B cell (primary cell): ENCODE measurements around the gene SLC23A3. TPM values are rescaled to one million over a fixed set of nuclear protein-coding genes. Genes with fewer than 3 reads are reported as not detected.

Experiments
- ATAC-seq: fragments of 200-7000 bp; cut with Tn5 transposase; one replicate; pipeline ENCODE4 v1.10.0; 2021; ENCODE audit warnings: low read depth, mild to moderate bottlenecking, moderate number of reproducible peaks, moderate library complexity
- CTCF ChIA-PET: fragments of 350-600 bp; sonication (Branson Sonifier 250); formaldehyde crosslinking; loops from one replicate; lab custom pipeline; 2021; ENCODE audit warnings: antibody characterized with exemption, inconsistent platforms; lab: Charles Lee
- POLR2A ChIA-PET: fragments of 350-600 bp; sonication (Branson Sonifier 250); formaldehyde crosslinking; loops from one replicate; lab custom pipeline; 2021; ENCODE audit warnings: antibody characterized with exemption; lab: Charles Lee
- DNase-seq: peaks from one replicate; pipeline ENCODE4 v3.0.0; 2013
- H2AFZ ChIP-seq: 2 replicates; pipeline ENCODE4 v1.6.1; 2012; ENCODE audit warnings: mild to moderate bottlenecking, low read depth, low read length; ENCODE audit not compliant: insufficient read depth, poor library complexity, severe bottlenecking
- H3K27ac ChIP-seq, 2 donors: 1 replicate in 1 of 2; 2 replicates in 1 of 2; pipeline ENCODE4 v1.5.1; 2012 to 2013; ENCODE audit warnings: low read length in 2 of 2, mild to moderate bottlenecking in 2 of 2, moderate library complexity in 1 of 2
- H3K27me3 ChIP-seq, 4 experiments: fragments of 200-600 bp in 1 of 4; sonication (generic) in 1 of 4; replicated peaks in 1 of 4; 1 replicate in 2 of 4; 2 replicates in 2 of 4; pipeline versions ENCODE4 v1.6.1 to v1.7.0; 2013 to 2016; ENCODE audit warnings: low read length in 3 of 4, mild to moderate bottlenecking in 2 of 4, mixed read lengths in 1 of 4, moderate library complexity in 1 of 4; ENCODE audit not compliant: insufficient read depth in 4 of 4, control insufficient read depth in 3 of 4; ENCODE audit errors: control extremely low read depth in 1 of 4
- H3K36me3 ChIP-seq, 2 experiments: replicated peaks in 1 of 2; 1 replicate in 1 of 2; 2 replicates in 1 of 2; pipeline versions ENCODE4 v1.6.1 to v1.7.1; 2013; ENCODE audit warnings: low read length in 1 of 2; ENCODE audit not compliant: insufficient read depth in 2 of 2, control insufficient read depth in 1 of 2; ENCODE audit errors: control extremely low read depth in 1 of 2, extremely low read depth in 1 of 2
- H3K4me1 ChIP-seq, 2 donors: fragments of 200-600 bp in 1 of 2; sonication (generic) in 1 of 2; 1 replicate in 1 of 2; 2 replicates in 1 of 2; pipeline versions ENCODE4 v1.5.1 to v1.6.1; 2013 to 2017; ENCODE audit warnings: low read length in 2 of 2; ENCODE audit not compliant: control insufficient read depth in 2 of 2, insufficient read depth in 2 of 2
- H3K4me2 ChIP-seq: replicated peaks from 2 replicates; pipeline ENCODE3; 2012; ENCODE audit warnings: mild to moderate bottlenecking, low read depth, low read length; ENCODE audit not compliant: poor library complexity, severe bottlenecking
- H3K4me3 ChIP-seq, 5 experiments: fragments of 200-600 bp in 1 of 5; sonication (generic) in 1 of 5; 1 replicate in 3 of 5; 2 replicates in 2 of 5; pipeline versions ENCODE4 v1.5.1 to v1.7.0; 2011 to 2016; ENCODE audit warnings: low read length in 4 of 5, mild to moderate bottlenecking in 4 of 5, low read depth in 2 of 5, control low read depth in 1 of 5, moderate library complexity in 1 of 5; ENCODE audit not compliant: insufficient read depth in 1 of 5; ENCODE audit errors: control extremely low read depth in 1 of 5, extremely low read depth in 1 of 5
- H3K79me2 ChIP-seq: fragments of 200-600 bp; sonication (generic); one replicate; pipeline ENCODE4 v1.6.0; 2016; ENCODE audit warnings: low read length; ENCODE audit not compliant: control insufficient read depth, insufficient read depth
- H3K9ac ChIP-seq: fragments of 200-600 bp; sonication (generic); 2 replicates; pipeline ENCODE4 v1.6.1; 2017; ENCODE audit warnings: mild to moderate bottlenecking, low read length, moderate library complexity
- H3K9me3 ChIP-seq, 3 donors: one replicate each; pipeline versions ENCODE4 v1.6.1 to v1.7.1; 2013; ENCODE audit warnings: low read length in 2 of 3; ENCODE audit not compliant: control insufficient read depth in 2 of 3, insufficient read depth in 1 of 3; ENCODE audit errors: control extremely low read depth in 1 of 3
- H4K20me1 ChIP-seq: 2 replicates; pipeline ENCODE4 v1.6.0; 2012; ENCODE audit warnings: mild to moderate bottlenecking, low read length; ENCODE audit not compliant: insufficient read depth, control insufficient read depth, poor library complexity, severe bottlenecking
- H3K27ac Mint-ChIP-seq: one replicate; pipeline ENCODE4 v1.8.0; 2021; ENCODE audit warnings: mixed read lengths
- H3K27me3 Mint-ChIP-seq: one replicate; pipeline ENCODE4 v1.8.0; 2021; ENCODE audit warnings: mixed read lengths
- H3K4me1 Mint-ChIP-seq: one replicate; pipeline ENCODE4 v1.8.0; 2021; ENCODE audit warnings: mixed read lengths
- H3K4me3 Mint-ChIP-seq: one replicate; pipeline ENCODE4 v1.8.0; 2021; ENCODE audit warnings: mixed read lengths
- H3K9me3 Mint-ChIP-seq: one replicate; pipeline ENCODE4 v1.8.0; 2022; ENCODE audit warnings: mixed read lengths; ENCODE audit not compliant: insufficient read depth
- CTCF ChIP-seq: fragments of 200-600 bp; IDR thresholded peaks from one replicate; pipeline ENCODE4 v1.8.0; 2022; ENCODE audit warnings: antibody characterized with exemption, mild to moderate bottlenecking
- EZH2 ChIP-seq: IDR thresholded peaks from 2 replicates; pipeline ENCODE4 v1.6.1; 2012; ENCODE audit warnings: borderline replicate concordance, low read depth, mild to moderate bottlenecking, moderate library complexity, low read length; ENCODE audit not compliant: insufficient read depth, poor library complexity, severe bottlenecking
- WGBS: methylation state at CpG from one replicate; pipeline ENCODE4 v1.1.5; 2013; ENCODE audit warnings: missing lambda C conversion rate; ENCODE audit not compliant: insufficient coverage; 5-methylcytosine and 5-hydroxymethylcytosine counted together
- intact Hi-C: fragments of 100-400 bp; cut with micrococcal nuclease; formaldehyde crosslinking; loops from one replicate; pipeline ENCODE4 v1.10.0; 2022
- polyA plus RNA-seq: library from polyadenylated mRNA; depleted of rRNA; stranded (reverse); fragments of >200 nt; gene quantifications from 2 replicates; pipeline ENCODE4 v1.2.3, GENCODE V29; 2012
- total RNA-seq, 2 donors: library from RNA; stranded (reverse); fragments of 120-200 nt in 1 of 2; gene quantifications; 1 replicate in 1 of 2; 2 replicates in 1 of 2; pipeline versions ENCODE4 v1.2.3 to v1.2.4, GENCODE V29; 2013 to 2022

SLC23A3 gene
- total and polyA plus RNA-seq, 2 donors (not counting 1 experiment from before 2014, with no cell fraction given): 2.4 to 15.2 TPM

- peak overlapping the region in 1 of 2 donors; percentile 63 for H3K27ac ChIP-seq
- H4K20me1 ChIP-seq: no peaks in the 10 kb centered on the region
- no peaks in the 10 kb centered on the region for H3K9me3 Mint-ChIP-seq
- H3K9ac ChIP-seq: peak overlapping the region; percentile 72
- POLR2A ChIA-PET: interaction anchor here (0.7 to 2.4 kb wide), 4 partner anchors 17 to 136 kb away, joined by 5 to 8 read pairs (median 6); partner anchors contain the start of genes CNPPD1 and DNAJB2
- H3K27ac Mint-ChIP-seq: peak overlapping the region; percentile 97
- peak overlapping the region in 4 of 5 experiments; percentile 72 to 84 (median 76) for H3K4me3 ChIP-seq
- H3K4me1 ChIP-seq: peaks cover 9 to 15% of the 10 kb centered on the region in 2 donors
- H3K79me2 ChIP-seq: peaks cover 14% of the 10 kb centered on the region
- H3K36me3 ChIP-seq: peaks cover 0 to 16% of the 10 kb centered on the region in 2 experiments
- H3K27me3 Mint-ChIP-seq: no peaks in the 10 kb centered on the region
- no peaks in the 10 kb centered on the region for H3K9me3 ChIP-seq
- H3K4me1 Mint-ChIP-seq: peaks cover 21% of the 10 kb centered on the region
- CTCF ChIA-PET: interaction anchor here (0.7 to 9.9 kb wide), 28 partner anchors 12 to 282 kb away, joined by 3 to 117 read pairs (median 6); partner anchors contain the start of genes CNPPD1, DNPEP, IHH and ZFAND2B
- 22% methylated on average over 16 of the region's 18 CpGs for WGBS
- DNase-seq: no peak
- no peak for TF ChIP-seq CTCF
- no peak for TF ChIP-seq EZH2
- ATAC-seq: no peak
- H3K27me3 ChIP-seq: no peaks in the 10 kb centered on the region
- peak overlapping the region; percentile 75 for H3K4me2 ChIP-seq
- H3K4me3 Mint-ChIP-seq: peak overlapping the region; percentile 98
- intact Hi-C loops: loop anchor here (1.0 to 5.0 kb wide), 16 partner anchors 17 to 592 kb away; partner anchors contain the start of genes ABCB6, ANKZF1, ATG9A and CHPF
- peak overlapping the region; percentile 88 for H2AFZ ChIP-seq
These were observed 10.1 kb downstream of the SLC23A3 start for GRCh38 chr2:219159771-219160185.

- no peak for TF ChIP-seq CTCF
- no peak for TF ChIP-seq EZH2
- Histone ChIP-seq H2AFZ (no peak overlapping the region), H3K9me3 (no peaks in the 10 kb centered on the region), H3K27ac (no peak overlapping the region), H3K4me1 (peaks cover 9 to 15% of the 10 kb centered on the region in 2 donors), H3K36me3 (peaks cover 2 to 17% of the 10 kb centered on the region in 2 experiments), H3K9ac (no peak overlapping the region), H4K20me1 (peaks cover 8% of the 10 kb centered on the region), H3K4me2 (no peak overlapping the region), H3K4me3 (no peak overlapping the region), H3K79me2 (peaks cover 14% of the 10 kb centered on the region), H3K27me3 (no peaks in the 10 kb centered on the region)
- no peak overlapping the region for H3K27ac Mint-ChIP-seq
- no peak overlapping the region for H3K4me3 Mint-ChIP-seq
- no peaks in the 10 kb centered on the region for H3K27me3 Mint-ChIP-seq
- H3K9me3 Mint-ChIP-seq: no peaks in the 10 kb centered on the region
- intact Hi-C loops: no loop called here
- WGBS: no CpG with 5 or more reads among the region's 3 CpGs
- ChIA-PET POLR2A (interaction anchor here (0.7 to 2.4 kb wide), 5 partner anchors 18 to 136 kb away, joined by 3 to 8 read pairs (median 5); partner anchors contain the start of gene CNPPD1), CTCF (interaction anchor here (0.7 to 9.9 kb wide), 24 partner anchors 10 to 371 kb away, joined by 3 to 117 read pairs (median 6); partner anchors contain the start of genes CNPPD1, IHH and ZFAND2B)
- ATAC-seq (no peak), DNase-seq (no peak)
- peaks cover 21% of the 10 kb centered on the region for H3K4me1 Mint-ChIP-seq
These were observed 11.2 kb downstream of the SLC23A3 start for GRCh38 chr2:219158586-219158985.
